DOHH2 (cell line): Measurements from ENCODE around the gene SLC43A2.

Experiments used
- H3F3A ChIP-seq: fragments of 200-600 bp; sonication (generic), shearing (Covaris generic); 2 replicates; pipeline ENCODE4 v1.6.0; 2016; ENCODE audit warnings: antibody characterized with exemption, mild to moderate bottlenecking; ENCODE audit not compliant: control insufficient read depth, insufficient read depth
- H3K27ac ChIP-seq: fragments of 200-600 bp; sonication (generic); 2 replicates; pipeline ENCODE4 v1.5.1; 2014; ENCODE audit warnings: low read depth, mild to moderate bottlenecking, low read length, moderate library complexity
- H3K27me3 ChIP-seq: fragments of 200-600 bp; sonication (generic); 2 replicates; pipeline ENCODE4 v1.6.1; 2014; ENCODE audit warnings: mild to moderate bottlenecking, low read length, mixed read lengths; ENCODE audit not compliant: control insufficient read depth
- H3K36me3 ChIP-seq: fragments of 200-600 bp; sonication (generic); 2 replicates; pipeline ENCODE4 v1.6.1; 2014; ENCODE audit warnings: mild to moderate bottlenecking, low read length, moderate library complexity, mixed read lengths; ENCODE audit not compliant: control insufficient read depth
- H3K4me1 ChIP-seq: fragments of 200-600 bp; sonication (generic); 2 replicates; pipeline ENCODE4 v1.6.1; 2014; ENCODE audit warnings: mild to moderate bottlenecking, low read length, mixed read lengths; ENCODE audit not compliant: control insufficient read depth
- H3K4me2 ChIP-seq: fragments of 200-600 bp; sonication (generic); 2 replicates; pipeline ENCODE4 v1.6.0; 2014; ENCODE audit warnings: mild to moderate bottlenecking, low read length, moderate library complexity
- H3K4me3 ChIP-seq: fragments of 200-600 bp; sonication (generic); 2 replicates; pipeline ENCODE4 v1.5.1; 2014; ENCODE audit warnings: mild to moderate bottlenecking, low read length, mixed read lengths
- H3K79me2 ChIP-seq: fragments of 200-600 bp; sonication (generic); 2 replicates; pipeline ENCODE4 v1.6.1; 2014; ENCODE audit warnings: mild to moderate bottlenecking, low read length, mixed read lengths; ENCODE audit not compliant: control insufficient read depth
- H3K9me2 ChIP-seq: fragments of 200-600 bp; sonication (generic); replicated peaks from 2 replicates; pipeline ENCODE4 v1.6.1; 2014; ENCODE audit warnings: mild to moderate bottlenecking, low read length, mixed read lengths; ENCODE audit not compliant: control insufficient read depth
- H3K9me3 ChIP-seq: fragments of 200-600 bp; sonication (generic); 2 replicates; pipeline ENCODE4 v1.6.1; 2014; ENCODE audit warnings: antibody characterized with exemption, low read length, mixed read lengths; ENCODE audit not compliant: control insufficient read depth, insufficient read depth
- H4K20me1 ChIP-seq: fragments of 200-600 bp; sonication (generic); 2 replicates; pipeline ENCODE4 v1.6.0; 2014; ENCODE audit warnings: low read depth, mild to moderate bottlenecking, antibody characterized with exemption, low read length, moderate library complexity; ENCODE audit not compliant: control insufficient read depth, insufficient read depth
- CTCF ChIP-seq: fragments of 200-600 bp; sonication (generic); IDR thresholded peaks from one replicate; pipeline ENCODE4 v1.5.1; 2014; ENCODE audit warnings: antibody characterized with exemption, mild to moderate bottlenecking, low read depth, low read length; ENCODE audit not compliant: poor library complexity, severe bottlenecking
- EZH2phosphoT487 ChIP-seq: fragments of 200-600 bp; sonication (generic); IDR thresholded peaks from 2 replicates; pipeline ENCODE4 v1.6.1; 2017; ENCODE audit warnings: borderline replicate concordance, mild to moderate bottlenecking, antibody characterized with exemption, low read length, moderate library complexity, mixed read lengths

Gene SLC43A2

GRCh38 chr17:1584167-1584566, 44.5 kb downstream of the SLC43A2 start:
- H3K9me2 ChIP-seq = no peaks in the 10 kb centered on the region
- no peak overlapping the region for H3K4me3 ChIP-seq
- H3K4me2 ChIP-seq = no peak overlapping the region
- peaks cover 3% of the 10 kb centered on the region; the same call in 1 of the 2 replicates for H3F3A ChIP-seq
- no peaks in the 10 kb centered on the region; the same call in 1 of the 2 replicates for H3K79me2 ChIP-seq
- no peaks in the 10 kb centered on the region for H4K20me1 ChIP-seq
- no peak overlapping the region for H3K27ac ChIP-seq
- peaks cover 78% of the 10 kb centered on the region for H3K36me3 ChIP-seq
- no peaks in the 10 kb centered on the region for H3K9me3 ChIP-seq
- H3K4me1 ChIP-seq = peaks cover 27% of the 10 kb centered on the region
- H3K27me3 ChIP-seq = no peaks in the 10 kb centered on the region
- TF ChIP-seq EZH2phosphoT487 (no peak), CTCF (no peak)

- Histone ChIP-seq H3K4me3 (no peak overlapping the region), H3K27me3 (no peaks in the 10 kb centered on the region), H3K79me2 (no peaks in the 10 kb centered on the region; the same call in 1 of the 2 replicates), H3K36me3 (peaks cover 72% of the 10 kb centered on the region), H3K9me3 (no peaks in the 10 kb centered on the region), H3F3A (peaks cover 3% of the 10 kb centered on the region; the same call in 1 of the 2 replicates), H4K20me1 (no peaks in the 10 kb centered on the region), H3K9me2 (no peaks in the 10 kb centered on the region), H3K4me1 (peaks cover 26% of the 10 kb centered on the region), H3K4me2 (no peak overlapping the region), H3K27ac (no peak overlapping the region)
- TF ChIP-seq CTCF (no peak), EZH2phosphoT487 (no peak)
Measured at GRCh38 chr17:1583556-1583955, 45.1 kb downstream of the SLC43A2 start.

GRCh38 chr17:1582374-1582773, 46.3 kb downstream of the SLC43A2 start:
- no peaks in the 10 kb centered on the region for H3K27me3 ChIP-seq
- peaks cover 3% of the 10 kb centered on the region; the same call in 1 of the 2 replicates for H3F3A ChIP-seq
- no peak overlapping the region for H3K4me3 ChIP-seq
- peaks cover 71% of the 10 kb centered on the region for H3K36me3 ChIP-seq
- no peaks in the 10 kb centered on the region for H3K9me2 ChIP-seq
- no peak overlapping the region for H3K27ac ChIP-seq
- H3K79me2 ChIP-seq = no peaks in the 10 kb centered on the region
- H4K20me1 ChIP-seq = no peaks in the 10 kb centered on the region
- no peaks in the 10 kb centered on the region for H3K9me3 ChIP-seq
- TF ChIP-seq EZH2phosphoT487 = no peak
- TF ChIP-seq CTCF = no peak
- peaks cover 38% of the 10 kb centered on the region for H3K4me1 ChIP-seq
- H3K4me2 ChIP-seq = no peak overlapping the region
